Dendritic cell treated with granulocyte-macrophage colony-stimulating factor and Interleukin-4, amounts not matched to agents 40 ng/mL and 50 ng/mL, for 4 days (primary cell): Measurements from ENCODE around the gene PHLDB3.

Experiments
- H3K27ac Mint-ChIP-seq: one replicate; pipeline ENCODE4 v1.8.0; 2022; ENCODE audit warnings: mild to moderate bottlenecking, mixed read lengths
- H3K27me3 Mint-ChIP-seq: one replicate; pipeline ENCODE4 v1.8.0; 2022; ENCODE audit warnings: mild to moderate bottlenecking, mixed read lengths
- H3K36me3 Mint-ChIP-seq: one replicate; pipeline ENCODE4 v1.8.0; 2022; ENCODE audit warnings: low read depth, mixed read lengths
- H3K4me1 Mint-ChIP-seq: one replicate; pipeline ENCODE4 v1.8.0; 2022; ENCODE audit warnings: low read depth, mixed read lengths
- H3K4me3 Mint-ChIP-seq: one replicate; pipeline ENCODE4 v1.8.0; 2022; ENCODE audit warnings: mild to moderate bottlenecking, moderate library complexity, mixed read lengths
- H3K9me3 Mint-ChIP-seq: one replicate; pipeline ENCODE4 v1.8.0; 2022; ENCODE audit warnings: mixed read lengths
- intact Hi-C: fragments of 100-400 bp; cut with micrococcal nuclease; formaldehyde crosslinking; loops from one replicate; pipeline ENCODE4 v1.15.0; 2022

Gene PHLDB3

DNA sequence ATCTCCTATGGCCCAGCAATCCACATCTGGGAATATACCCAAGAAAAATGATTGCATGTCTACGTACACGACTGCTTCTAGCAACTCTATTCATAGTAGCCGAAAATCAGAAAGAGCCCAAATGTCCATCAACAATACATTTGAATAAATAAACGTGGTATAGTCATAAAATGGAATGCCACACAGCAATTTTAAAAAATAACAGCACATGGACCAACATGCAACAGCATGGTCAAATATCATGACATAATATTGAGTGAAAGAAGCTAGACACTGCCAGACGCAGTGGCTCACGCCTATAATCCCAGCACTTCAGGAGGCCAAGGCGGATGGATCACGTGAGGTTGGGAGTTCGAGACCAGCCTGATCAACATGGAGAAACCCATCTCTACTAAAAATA, 73.6 kb downstream of the PHLDB3 start:
- H3K27ac Mint-ChIP-seq: no peak overlapping the region
- H3K4me1 Mint-ChIP-seq: peaks cover 5% of the 10 kb centered on the region
- no peaks in the 10 kb centered on the region for H3K36me3 Mint-ChIP-seq
- intact Hi-C loops: no loop called here
- H3K9me3 Mint-ChIP-seq: no peaks in the 10 kb centered on the region
- no peak overlapping the region for H3K4me3 Mint-ChIP-seq
- H3K27me3 Mint-ChIP-seq: peaks cover 9% of the 10 kb centered on the region

- intact Hi-C loops: no loop called here
- H3K4me3 Mint-ChIP-seq: no peak overlapping the region
Measured at GRCh38 chr19:43430142-43430710, 74.3 kb downstream of the PHLDB3 start.

GRCh38 chr19:43429395-43429794, 75.2 kb downstream of the PHLDB3 start:
- Mint-ChIP-seq H3K4me3 (no peak overlapping the region), H3K27ac (no peak overlapping the region), H3K9me3 (no peaks in the 10 kb centered on the region), H3K36me3 (no peaks in the 10 kb centered on the region), H3K27me3 (peaks cover 2% of the 10 kb centered on the region), H3K4me1 (peaks cover 16% of the 10 kb centered on the region)
- intact Hi-C loops: no loop called here

More at GRCh38 chr19:43430142-43430710, 74.3 kb downstream of the PHLDB3 start:
- no peaks in the 10 kb centered on the region for H3K36me3 Mint-ChIP-seq
- no peak overlapping the region for H3K27ac Mint-ChIP-seq
- H3K9me3 Mint-ChIP-seq: no peaks in the 10 kb centered on the region
- peaks cover 6% of the 10 kb centered on the region for H3K27me3 Mint-ChIP-seq
- H3K4me1 Mint-ChIP-seq: peaks cover 12% of the 10 kb centered on the region

DNA sequence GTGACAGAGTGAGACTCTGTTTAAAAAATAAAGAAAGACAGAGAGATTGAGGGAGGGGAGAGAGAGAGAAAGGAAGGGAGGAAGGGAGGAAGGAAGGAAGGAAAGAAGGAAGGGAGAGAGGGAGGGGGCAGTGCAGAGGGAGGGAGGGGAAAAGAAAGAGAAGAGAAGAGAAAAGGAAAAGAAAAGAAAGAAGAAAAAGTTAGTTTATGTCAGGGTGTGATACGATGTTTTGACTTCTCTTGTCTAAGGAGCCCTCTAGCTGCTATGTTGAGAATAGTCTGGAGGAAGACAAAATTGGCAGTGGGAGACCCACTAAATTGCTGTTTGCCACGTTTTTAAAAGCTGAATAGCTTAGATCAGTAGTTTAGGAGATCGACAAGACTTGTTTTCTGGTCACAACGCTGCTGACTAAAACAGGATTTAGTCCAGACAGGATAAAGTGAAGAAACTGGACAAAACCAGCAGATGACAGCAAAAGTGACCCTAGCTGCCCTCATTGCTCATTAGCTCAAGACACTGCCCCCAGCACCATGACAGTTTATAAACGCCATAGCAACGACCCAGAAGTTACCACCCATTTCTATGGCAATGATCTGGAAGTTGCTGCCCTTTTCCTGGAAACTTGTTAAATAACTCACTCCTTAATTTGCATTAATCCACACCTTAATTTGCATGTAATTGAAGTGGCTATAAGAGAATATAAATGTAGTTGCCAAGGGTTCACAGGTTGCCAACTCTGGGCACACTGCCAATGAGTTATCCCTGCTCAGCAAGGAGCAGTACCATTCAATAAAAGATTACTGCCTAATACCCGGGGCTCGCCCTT, 78.8 kb downstream of the PHLDB3 start:
- Mint-ChIP-seq H3K27me3 (peaks cover 2% of the 10 kb centered on the region), H3K36me3 (no peaks in the 10 kb centered on the region), H3K4me1 (peaks cover 16% of the 10 kb centered on the region), H3K9me3 (no peaks in the 10 kb centered on the region), H3K4me3 (no peak overlapping the region), H3K27ac (no peak overlapping the region)
- intact Hi-C loops: no loop called here
